ENCODE data around the gene PLK3. TPM values are rescaled to one million over a fixed set of nuclear protein-coding genes. Genes with fewer than 3 reads are reported as not detected.
A peak's percentile ranks its signal among the peaks of the same experiment; 100 is the strongest.

Gene PLK3
- total and polyA plus RNA-seq, 2 donors (not counting 3 experiments of a cell fraction or from before 2014, with no cell fraction given): 55.0 to 66.7 TPM

DNA sequence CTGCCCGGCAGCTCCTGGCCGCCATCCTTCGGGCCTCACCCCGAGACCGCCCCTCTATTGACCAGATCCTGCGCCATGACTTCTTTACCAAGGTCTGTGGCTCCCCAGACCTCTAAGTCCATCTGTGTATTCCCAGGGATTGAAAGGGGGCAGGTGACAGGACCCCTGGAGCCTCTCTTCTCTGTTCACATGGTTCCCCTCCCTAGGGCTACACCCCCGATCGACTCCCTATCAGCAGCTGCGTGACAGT is 2.8 kb downstream of the PLK3 start:
- Histone ChIP-seq H3K27ac (ENCODE audit: insufficient read depth, low read depth, low read length) (peak overlapping the region; percentile 2), H3K9me3 (replicated peaks; ENCODE audit: control insufficient read depth, insufficient read depth, low read length) (no peaks in the 10 kb centered on the region), H3K27me3 (ENCODE audit: control insufficient read depth in 2 of 2, insufficient read depth in 2 of 2, low read length in 2 of 2) (no peaks in the 10 kb centered on the region), H4K20me1 (replicated peaks; ENCODE audit: control insufficient read depth, extremely low read depth, insufficient read depth, low read length) (no peaks in the 10 kb centered on the region), H3K4me3 (replicated peaks in 1 of 3; ENCODE audit: insufficient read depth in 1 of 3, low read depth in 1 of 3, low read length in 3 of 3) (no peak overlapping the region), H3K4me2 (ENCODE audit: insufficient read depth, low read length) (no peak overlapping the region), H3K79me2 (ENCODE audit: control insufficient read depth, insufficient read depth, low read length) (peaks cover 46% of the 10 kb centered on the region), H2AFZ (ENCODE audit: low read depth, low read length) (no peak overlapping the region), H3K9me1 (replicated peaks; ENCODE audit: control insufficient read depth, extremely low read depth, insufficient read depth, low read length) (no peaks in the 10 kb centered on the region), H3K36me3 (ENCODE audit: control insufficient read depth in 2 of 2, extremely low read depth in 1 of 2, insufficient read depth in 2 of 2, low read length in 2 of 2) (peaks cover 4 to 32% of the 10 kb centered on the region in 2 experiments), H3K4me1 (ENCODE audit: control insufficient read depth, extremely low read depth, insufficient read depth, low read length) (peaks cover 39% of the 10 kb centered on the region), H3K9ac (replicated peaks; ENCODE audit: extremely low read depth, insufficient read depth, low read length) (no peak overlapping the region)
- dilution Hi-C loops (cut with MboI; ENCODE audit: extremely low pct_ligation_motif_present, low sequenced_read_pairs) (no loop called here), intact Hi-C loops (cut with micrococcal nuclease) (loop anchor here (10.0 kb wide), 1 partner anchor 882 kb away; the partner anchor contains the start of genes GPBP1L1 and TMEM69)
- DNase-seq (ENCODE audit: low read depth, low spot score) (no peak), FAIRE-seq (no peak)
- no TSS peak for BruUV-seq (replicated peaks)
- ChIA-PET CTCF (interaction anchor here (1.0 to 1.2 kb wide), 2 partner anchors 10 to 15 kb away, joined by 3 read pairs; no protein-coding TSS in a partner anchor), POLR2A (interaction anchor here (3.5 kb wide), 1 partner anchor 16 kb away, joined by 48 read pairs; no protein-coding TSS in a partner anchor)
- TF ChIP-seq FOS (IDR thresholded peaks at IDR 0.05; ENCODE audit: borderline replicate concordance, insufficient read depth, low read length) (no peak), EZH2 (IDR thresholded peaks at IDR 0.05; ENCODE audit: borderline replicate concordance, low read depth, low read length, severe bottlenecking) (no peak), GATA2 (IDR thresholded peaks at IDR 0.05; ENCODE audit: insufficient read depth, insufficient read length, low read depth, low read length) (no peak), POLR2A (IDR thresholded peaks at IDR 0.05; ENCODE audit: low read depth, low read length) (no peak), MYC (IDR thresholded peaks at IDR 0.05; ENCODE audit: low read depth, low read length) (no peak), POLR2AphosphoS5 (IDR thresholded peaks at IDR 0.05; ENCODE audit: insufficient read depth, low read depth, low read length) (no peak), JUN (IDR thresholded peaks at IDR 0.05; ENCODE audit: borderline replicate concordance, insufficient read depth, insufficient read length, low read depth) (no peak)
- TF ChIP-seq, protein P1, sequence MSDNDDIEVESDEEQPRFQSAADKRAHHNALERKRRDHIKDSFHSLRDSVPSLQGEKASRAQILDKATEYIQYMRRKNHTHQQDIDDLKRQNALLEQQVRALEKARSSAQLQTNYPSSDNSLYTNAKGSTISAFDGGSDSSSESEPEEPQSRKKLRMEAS (IDR thresholded peaks at IDR 0.05; ENCODE audit: insufficient read depth, insufficient read length): no peak
- TF ChIP-seq, protein P2, sequence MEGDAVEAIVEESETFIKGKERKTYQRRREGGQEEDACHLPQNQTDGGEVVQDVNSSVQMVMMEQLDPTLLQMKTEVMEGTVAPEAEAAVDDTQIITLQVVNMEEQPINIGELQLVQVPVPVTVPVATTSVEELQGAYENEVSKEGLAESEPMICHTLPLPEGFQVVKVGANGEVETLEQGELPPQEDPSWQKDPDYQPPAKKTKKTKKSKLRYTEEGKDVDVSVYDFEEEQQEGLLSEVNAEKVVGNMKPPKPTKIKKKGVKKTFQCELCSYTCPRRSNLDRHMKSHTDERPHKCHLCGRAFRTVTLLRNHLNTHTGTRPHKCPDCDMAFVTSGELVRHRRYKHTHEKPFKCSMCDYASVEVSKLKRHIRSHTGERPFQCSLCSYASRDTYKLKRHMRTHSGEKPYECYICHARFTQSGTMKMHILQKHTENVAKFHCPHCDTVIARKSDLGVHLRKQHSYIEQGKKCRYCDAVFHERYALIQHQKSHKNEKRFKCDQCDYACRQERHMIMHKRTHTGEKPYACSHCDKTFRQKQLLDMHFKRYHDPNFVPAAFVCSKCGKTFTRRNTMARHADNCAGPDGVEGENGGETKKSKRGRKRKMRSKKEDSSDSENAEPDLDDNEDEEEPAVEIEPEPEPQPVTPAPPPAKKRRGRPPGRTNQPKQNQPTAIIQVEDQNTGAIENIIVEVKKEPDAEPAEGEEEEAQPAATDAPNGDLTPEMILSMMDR (IDR thresholded peaks at IDR 0.05; ENCODE audit: extremely low read depth in 1 of 2, insufficient read depth in 1 of 2, low read depth in 1 of 2, low read length in 2 of 2): no peak
